IMR-90 (cell line): ENCODE results near the gene OR10R2.

ENCODE experiments used
- CTCF ChIP-seq: conservative IDR thresholded peaks from 2 replicates; pipeline ENCODE4 v1.5.1; 2012; ENCODE audit warnings: mild to moderate bottlenecking, low read depth, low read length, improper control_type of control experiment
- MAZ ChIP-seq: IDR thresholded peaks from 2 replicates; pipeline ENCODE4 v1.6.1; 2012; ENCODE audit warnings: low read depth, mild to moderate bottlenecking, low read length, improper control_type of control experiment, moderate library complexity, borderline replicate concordance
- NFE2L2 ChIP-seq: fragments of 150-350 bp; IDR thresholded peaks from 2 replicates; pipeline ENCODE4 v1.6.1; 2016; ENCODE audit warnings: low read depth, mild to moderate bottlenecking, low read length

- TF ChIP-seq CTCF (no peak), MAZ (no peak), NFE2L2 (no peak)
These were observed 37.6 kb downstream of the OR10R2 start for GRCh38 chr1:158509471-158510156.
